HEK293 (cell line): ENCODE data around the gene FBXL15.

Experiments used
- AEBP2 ChIP-seq: fragments of 450-650 bp; formaldehyde crosslinking; IDR thresholded peaks from 2 replicates; pipeline ENCODE4 v1.5.1; 2016; ENCODE audit warnings: missing biosample characterization, missing genetic modification characterization, borderline replicate concordance
- BCL11B ChIP-seq: fragments of 450-650 bp; formaldehyde crosslinking; IDR thresholded peaks from 2 replicates; pipeline ENCODE4 v1.5.1; 2016; ENCODE audit warnings: low read depth, missing biosample characterization, missing genetic modification characterization
- EGR2 ChIP-seq: fragments of 450-650 bp; formaldehyde crosslinking; IDR thresholded peaks from 2 replicates; pipeline ENCODE4 v1.5.1; 2016; ENCODE audit warnings: low read depth, missing biosample characterization, missing genetic modification characterization
- ELK4 ChIP-seq: IDR thresholded peaks from 2 replicates; pipeline ENCODE4 v1.6.1; 2011; ENCODE audit warnings: mild to moderate bottlenecking, low read depth, low read length, borderline replicate concordance
- FEZF1 ChIP-seq: fragments of 450-650 bp; formaldehyde crosslinking; IDR thresholded peaks from 2 replicates; pipeline ENCODE4 v1.5.1; 2016; ENCODE audit warnings: missing biosample characterization, missing genetic modification characterization
- GFI1B ChIP-seq: fragments of 450-650 bp; formaldehyde crosslinking; IDR thresholded peaks from 2 replicates; pipeline ENCODE4 v1.5.1; 2016; ENCODE audit warnings: missing biosample characterization, missing genetic modification characterization
- HOXC10 ChIP-seq: sonication (generic); formaldehyde crosslinking; IDR thresholded peaks from 2 replicates; pipeline ENCODE4 v1.8.1; 2023; ENCODE audit warnings: mild to moderate bottlenecking, missing genetic modification reagents
- OVOL3 ChIP-seq: fragments of 450-650 bp; formaldehyde crosslinking; IDR thresholded peaks from 2 replicates; pipeline ENCODE4 v1.5.1; 2016; ENCODE audit warnings: missing biosample characterization, missing genetic modification characterization
- REPIN1 ChIP-seq: fragments of 450-650 bp; formaldehyde crosslinking; IDR thresholded peaks from 2 replicates; pipeline ENCODE4 v1.5.1; 2017; ENCODE audit warnings: missing biosample characterization, missing genetic modification characterization, low read depth
- SCRT2 ChIP-seq: fragments of 450-650 bp; formaldehyde crosslinking; IDR thresholded peaks from 2 replicates; pipeline ENCODE4 v1.5.1; 2016; ENCODE audit warnings: missing biosample characterization, missing genetic modification characterization
- ZBTB10 ChIP-seq: fragments of 450-650 bp; formaldehyde crosslinking; IDR thresholded peaks from 2 replicates; pipeline ENCODE4 v1.5.1; 2016; ENCODE audit warnings: missing biosample characterization, missing genetic modification characterization
- ZBTB21 ChIP-seq: fragments of 450-650 bp; formaldehyde crosslinking; IDR thresholded peaks from 2 replicates; pipeline ENCODE4 v1.5.1; 2017; ENCODE audit warnings: missing biosample characterization, missing genetic modification characterization
- ZBTB26 ChIP-seq: fragments of 450-650 bp; formaldehyde crosslinking; optimal IDR thresholded peaks from 2 replicates; pipeline ENCODE3; 2016; ENCODE audit warnings: missing biosample characterization, mild to moderate bottlenecking, missing genetic modification characterization
- ZBTB8A ChIP-seq: fragments of 450-650 bp; formaldehyde crosslinking; IDR thresholded peaks from 2 replicates; pipeline ENCODE4 v1.5.1; 2016; ENCODE audit warnings: missing biosample characterization, missing genetic modification characterization
- ZNF114 ChIP-seq: fragments of 450-650 bp; formaldehyde crosslinking; IDR thresholded peaks from 2 replicates; pipeline ENCODE4 v1.5.0; 2017; ENCODE audit warnings: missing biosample characterization, missing genetic modification characterization
- ZNF174 ChIP-seq: fragments of 450-650 bp; formaldehyde crosslinking; IDR thresholded peaks from 2 replicates; pipeline ENCODE4 v1.5.0; 2017; ENCODE audit warnings: missing biosample characterization, mild to moderate bottlenecking, missing genetic modification characterization
- ZNF214 ChIP-seq: fragments of 450-650 bp; formaldehyde crosslinking; IDR thresholded peaks from 2 replicates; pipeline ENCODE4 v1.5.1; 2017; ENCODE audit warnings: missing biosample characterization, mild to moderate bottlenecking, missing genetic modification characterization, borderline replicate concordance
- ZNF221 ChIP-seq: fragments of 450-650 bp; formaldehyde crosslinking; IDR thresholded peaks from 2 replicates; pipeline ENCODE4 v1.5.1; 2017; ENCODE audit warnings: missing biosample characterization, missing genetic modification characterization, borderline replicate concordance
- ZNF394 ChIP-seq: fragments of 450-650 bp; formaldehyde crosslinking; IDR thresholded peaks from 2 replicates; pipeline ENCODE4 v1.5.1; 2016; ENCODE audit warnings: missing biosample characterization, missing genetic modification characterization, mild to moderate bottlenecking, moderate library complexity, borderline replicate concordance
- ZNF513 ChIP-seq: fragments of 450-650 bp; IDR thresholded peaks from 2 replicates; pipeline ENCODE4 v1.5.1; 2018; ENCODE audit warnings: missing biosample characterization, missing genetic modification characterization
- ZNF530 ChIP-seq: fragments of 450-650 bp; formaldehyde crosslinking; IDR thresholded peaks from 2 replicates; pipeline ENCODE4 v1.5.1; 2016; ENCODE audit warnings: low read depth, missing biosample characterization, missing genetic modification characterization
- ZNF639 ChIP-seq: fragments of 450-650 bp; formaldehyde crosslinking; IDR thresholded peaks from 2 replicates; pipeline ENCODE4 v1.5.1; 2016; ENCODE audit warnings: missing biosample characterization, missing genetic modification characterization
- ZNF670 ChIP-seq: fragments of 450-650 bp; formaldehyde crosslinking; IDR thresholded peaks from 2 replicates; pipeline ENCODE4 v1.5.1; 2016; ENCODE audit warnings: missing biosample characterization, missing genetic modification characterization, low read depth
- ZNF692 ChIP-seq: fragments of 450-650 bp; formaldehyde crosslinking; IDR thresholded peaks from 2 replicates; pipeline ENCODE4 v1.5.1; 2016; ENCODE audit warnings: missing biosample characterization, missing genetic modification characterization
- ZNF776 ChIP-seq: fragments of 450-650 bp; formaldehyde crosslinking; IDR thresholded peaks from 2 replicates; pipeline ENCODE4 v1.5.0; 2017; ENCODE audit warnings: missing biosample characterization, missing genetic modification characterization, borderline replicate concordance
- ZNF830 ChIP-seq: fragments of 450-650 bp; IDR thresholded peaks from 2 replicates; pipeline ENCODE4 v1.5.0; 2018; ENCODE audit warnings: missing biosample characterization, missing genetic modification characterization, low read depth, mild to moderate bottlenecking, moderate library complexity
- ZNF843 ChIP-seq: fragments of 450-650 bp; formaldehyde crosslinking; IDR thresholded peaks from 2 replicates; pipeline ENCODE4 v1.5.1; 2016; ENCODE audit warnings: missing biosample characterization, missing genetic modification characterization
- ZXDB ChIP-seq: fragments of 450-650 bp; formaldehyde crosslinking; IDR thresholded peaks from 2 replicates; pipeline ENCODE4 v1.5.1; 2016; ENCODE audit warnings: missing biosample characterization, missing genetic modification characterization

FBXL15 gene

GRCh38 chr10:102419269-102420180 lies 1.1 kb upstream of the FBXL15 start (continued):
- TF ChIP-seq AEBP2, result no peak
- no peak for TF ChIP-seq ZNF174 (tag by site-specific recombination)
- no peak for TF ChIP-seq ZNF114 (tag by site-specific recombination)
- TF ChIP-seq ZNF221, result no peak
- no peak for TF ChIP-seq ZNF830
- TF ChIP-seq FEZF1 (tag by site-specific recombination), result no peak
- no peak for TF ChIP-seq REPIN1
- TF ChIP-seq ZNF394 (tag by site-specific recombination), result peak; percentile 55; the same call in 1 of the 2 replicates
- no peak for TF ChIP-seq SCRT2 (tag by site-specific recombination)
- TF ChIP-seq ZNF214 (tag by site-specific recombination), result no peak
- TF ChIP-seq ZBTB10, result peak; percentile 48
- TF ChIP-seq OVOL3 (tag by site-specific recombination), result no peak
- TF ChIP-seq EGR2 (tag by site-specific recombination), result no peak
- TF ChIP-seq ZBTB8A (tag by site-specific recombination), result no peak
- peak; percentile 41; the same call in 1 of the 2 replicates for TF ChIP-seq GFI1B (tag by site-specific recombination)
- peak; percentile 61; the same call in 1 of the 2 replicates for TF ChIP-seq ZXDB (tag by site-specific recombination)
- no peak for TF ChIP-seq ZNF843 (tag by site-specific recombination)
- TF ChIP-seq ZNF692 (tag by site-specific recombination), result 0 out of 2 replicates have a peak, but pooled peaks have one; percentile 14
- no peak for TF ChIP-seq ZNF530 (tag by site-specific recombination)
- no peak for TF ChIP-seq HOXC10 (CRISPR knock-in tag)
- TF ChIP-seq ZBTB26, result peak; percentile 99
- TF ChIP-seq ZNF639, result no peak
- TF ChIP-seq ZBTB21 (tag by site-specific recombination), result no peak
- no peak; the same call in 1 of the 2 replicates for TF ChIP-seq ZNF513 (tag by site-specific recombination)
- no peak for TF ChIP-seq ZNF670
- no peak for TF ChIP-seq ELK4
- no peak for TF ChIP-seq BCL11B (tag by site-specific recombination)
- no peak for TF ChIP-seq ZNF776 (tag by site-specific recombination)
